Measurements from ENCODE around the gene VTCN1.

The VTCN1 gene

GRCh38 chr1:117096951-117097408, 113.7 kb downstream of the VTCN1 start:
- no peak for DNase-seq (ENCODE audit: low read depth)

GRCh38 chr1:117094841-117095604, 115.7 kb downstream of the VTCN1 start:
- DNase-seq (ENCODE audit: low read depth), result no peak

DNA sequence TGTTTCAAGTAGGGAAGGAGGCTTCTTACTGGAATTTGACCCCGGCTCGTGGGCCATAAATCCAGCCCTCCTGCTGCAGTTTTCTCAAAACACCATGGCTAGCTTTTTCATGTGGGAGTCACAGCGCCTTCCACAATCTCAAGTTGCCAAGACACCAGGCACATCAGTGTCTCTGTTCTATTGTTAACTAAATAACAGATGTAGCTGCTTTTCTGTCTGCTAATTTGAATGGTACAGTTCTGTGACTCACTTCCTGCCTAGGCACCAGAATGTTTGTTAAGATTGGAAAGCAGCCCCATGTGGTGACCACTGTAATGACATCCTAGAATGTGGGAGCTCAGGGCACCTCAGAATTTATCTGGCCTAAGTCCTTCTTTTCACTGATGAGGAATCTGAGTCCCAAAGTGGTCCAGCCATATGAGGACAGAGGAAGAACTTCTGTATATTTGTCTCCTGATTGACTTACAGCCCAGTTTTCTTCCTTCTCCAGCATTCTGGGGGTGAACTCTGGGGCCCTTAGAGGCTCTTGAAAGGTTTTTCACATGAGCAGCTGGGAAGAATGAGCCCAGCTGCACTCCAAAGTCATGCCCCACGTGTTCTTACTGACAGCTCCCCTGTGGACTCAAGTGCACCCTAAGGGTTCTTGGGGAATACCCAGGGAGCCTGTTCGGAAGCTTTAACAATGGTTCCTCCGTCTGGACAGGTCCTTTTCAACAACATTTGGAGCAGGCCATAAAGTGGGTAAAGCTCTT, 116.7 kb downstream of the VTCN1 start:
- no peak for DNase-seq (ENCODE audit: low read depth)

Measured in CMK (cell line).